ENCODE measurements around the gene RNASET2. TPM values are rescaled to one million over a fixed set of nuclear protein-coding genes. Genes with fewer than 3 reads are reported as not detected.
A peak's percentile ranks its signal among the peaks of the same experiment; 100 is the strongest.

Gene RNASET2
- total and polyA plus RNA-seq, 10 of the 15 experiments (the other 5 are each of a cell fraction or from before 2014, with no cell fraction given), result 5.5 to 225 (median 50.2) TPM

GRCh38 chr6:166957087-166957804, 896 bp upstream of the RNASET2 start (continued):
- TF ChIP-seq, protein P1, sequence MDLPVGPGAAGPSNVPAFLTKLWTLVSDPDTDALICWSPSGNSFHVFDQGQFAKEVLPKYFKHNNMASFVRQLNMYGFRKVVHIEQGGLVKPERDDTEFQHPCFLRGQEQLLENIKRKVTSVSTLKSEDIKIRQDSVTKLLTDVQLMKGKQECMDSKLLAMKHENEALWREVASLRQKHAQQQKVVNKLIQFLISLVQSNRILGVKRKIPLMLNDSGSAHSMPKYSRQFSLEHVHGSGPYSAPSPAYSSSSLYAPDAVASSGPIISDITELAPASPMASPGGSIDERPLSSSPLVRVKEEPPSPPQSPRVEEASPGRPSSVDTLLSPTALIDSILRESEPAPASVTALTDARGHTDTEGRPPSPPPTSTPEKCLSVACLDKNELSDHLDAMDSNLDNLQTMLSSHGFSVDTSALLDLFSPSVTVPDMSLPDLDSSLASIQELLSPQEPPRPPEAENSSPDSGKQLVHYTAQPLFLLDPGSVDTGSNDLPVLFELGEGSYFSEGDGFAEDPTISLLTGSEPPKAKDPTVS (IDR thresholded peaks at IDR 0.05; ENCODE audit: low read depth, low read length), result no peak
- no peak for TF ChIP-seq CEBPZ (IDR thresholded peaks at IDR 0.05; ENCODE audit: low read depth, low read length)
- 0 out of 2 replicates have a peak, but pooled peaks have one; percentile 16 for TF ChIP-seq GABPA (IDR thresholded peaks at IDR 0.05; ENCODE audit: low read depth)
- TF ChIP-seq, protein P2, sequence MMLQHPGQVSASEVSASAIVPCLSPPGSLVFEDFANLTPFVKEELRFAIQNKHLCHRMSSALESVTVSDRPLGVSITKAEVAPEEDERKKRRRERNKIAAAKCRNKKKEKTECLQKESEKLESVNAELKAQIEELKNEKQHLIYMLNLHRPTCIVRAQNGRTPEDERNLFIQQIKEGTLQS (IDR thresholded peaks at IDR 0.05; ENCODE audit: borderline replicate concordance, extremely low read depth, low read depth, low read length), result no peak
- no peak for TF ChIP-seq PAX8 (IDR thresholded peaks at IDR 0.05)
- TF ChIP-seq, protein P3, sequence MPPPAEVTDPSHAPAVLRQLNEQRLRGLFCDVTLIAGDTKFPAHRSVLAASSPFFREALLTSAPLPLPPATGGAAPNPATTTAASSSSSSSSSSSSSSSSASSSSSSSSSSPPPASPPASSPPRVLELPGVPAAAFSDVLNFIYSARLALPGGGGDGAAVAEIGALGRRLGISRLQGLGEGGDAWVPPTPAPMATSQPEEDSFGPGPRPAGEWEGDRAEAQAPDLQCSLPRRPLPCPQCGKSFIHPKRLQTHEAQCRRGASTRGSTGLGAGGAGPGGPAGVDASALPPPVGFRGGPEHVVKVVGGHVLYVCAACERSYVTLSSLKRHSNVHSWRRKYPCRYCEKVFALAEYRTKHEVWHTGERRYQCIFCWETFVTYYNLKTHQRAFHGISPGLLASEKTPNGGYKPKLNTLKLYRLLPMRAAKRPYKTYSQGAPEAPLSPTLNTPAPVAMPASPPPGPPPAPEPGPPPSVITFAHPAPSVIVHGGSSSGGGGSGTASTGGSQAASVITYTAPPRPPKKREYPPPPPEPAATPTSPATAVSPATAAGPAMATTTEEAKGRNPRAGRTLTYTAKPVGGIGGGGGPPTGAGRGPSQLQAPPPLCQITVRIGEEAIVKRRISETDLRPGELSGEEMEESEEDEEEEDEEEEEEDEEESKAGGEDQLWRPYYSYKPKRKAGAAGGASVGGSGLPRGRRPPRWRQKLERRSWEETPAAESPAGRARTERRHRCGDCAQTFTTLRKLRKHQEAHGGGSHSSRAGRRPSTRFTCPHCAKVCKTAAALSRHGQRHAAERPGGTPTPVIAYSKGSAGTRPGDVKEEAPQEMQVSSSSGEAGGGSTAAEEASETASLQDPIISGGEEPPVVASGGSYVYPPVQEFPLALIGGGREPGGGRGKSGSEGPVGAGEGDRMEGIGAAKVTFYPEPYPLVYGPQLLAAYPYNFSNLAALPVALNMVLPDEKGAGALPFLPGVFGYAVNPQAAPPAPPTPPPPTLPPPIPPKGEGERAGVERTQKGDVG (CRISPR knock-in tag; IDR thresholded peaks at IDR 0.05), result no peak
- TF ChIP-seq SMARCA5 (IDR thresholded peaks at IDR 0.05), result no peak; the same call in 1 of the 2 replicates
- no peak for TF ChIP-seq HDAC6 (IDR thresholded peaks at IDR 0.05; ENCODE audit: unreplicated experiment)
- no peak for TF ChIP-seq USF1 (IDR thresholded peaks at IDR 0.05; ENCODE audit: borderline replicate concordance, extremely low read length, insufficient read depth, low read depth, low read length)
- TF ChIP-seq LARP7 (IDR thresholded peaks at IDR 0.05), result peak; percentile 6; the same call in 1 of the 2 replicates
- TF ChIP-seq FOXM1 (IDR thresholded peaks at IDR 0.05; ENCODE audit: low read depth, low read length), result no peak
- peak; percentile 69; the same call in 1 of the 2 replicates for TF ChIP-seq POLR2AphosphoS2 (IDR thresholded peaks at IDR 0.05; ENCODE audit: low read depth, low read length)
- TF ChIP-seq SUPT20H (IDR thresholded peaks at IDR 0.05; ENCODE audit: borderline replicate concordance, control insufficient read depth, low read depth, low read length), result no peak
- peak; percentile 79 for TF ChIP-seq MEF2B (IDR thresholded peaks at IDR 0.05; ENCODE audit: partially characterized antibody, poor library complexity, severe bottlenecking)
- no peak for TF ChIP-seq CHD4 (IDR thresholded peaks at IDR 0.05)
- TF ChIP-seq KAT2A (conservative IDR thresholded peaks at IDR 0.05; ENCODE audit: control insufficient read depth, low read depth, low read length), result no peak
- TF ChIP-seq IKZF1 (conservative IDR thresholded peaks at IDR 0.05), result peak; percentile 94

Data from GM12878 (cell line).